GM18511 (cell line): ENCODE results near the gene ASPSCR1.
"Not testable (repeated sequence)": the region's sequence is repeated elsewhere in the genome, so short reads cannot be mapped to it uniquely, and the experiment has no call there.

Source experiments
- ATAC-seq: cut with Tn5 transposase; IDR thresholded peaks from one replicate; pipeline ENCODE4 v1.9.1; 2021; ENCODE audit warnings: mild to moderate bottlenecking, moderate library complexity; ENCODE audit not compliant: unreplicated experiment

Gene ASPSCR1

GRCh38 chr17:81940538-81941483 lies 36.6 kb upstream of the ASPSCR1 start:
- no peak for ATAC-seq

GRCh38 chr17:81941484-81942166 lies 35.8 kb upstream of the ASPSCR1 start:
- no peak for ATAC-seq

GRCh38 chr17:81942167-81942553 lies 35.3 kb upstream of the ASPSCR1 start:
- ATAC-seq: no peak

- no peak for ATAC-seq
These were observed 32.6 kb upstream of the ASPSCR1 start for GRCh38 chr17:81944858-81945257.

- no peak for ATAC-seq
These were observed 30.2 kb upstream of the ASPSCR1 start, which contains the start of gene MYADML2 for GRCh38 chr17:81947189-81947588. MYADML2 (minus strand) TSS chr17:81947233; CDS start chr17:81941741, 5,492 bp downstream.

- ATAC-seq: no peak
These were observed 28.6 kb upstream of the ASPSCR1 start for GRCh38 chr17:81948635-81949378.

GRCh38 chr17:81950501-81950900 lies 26.9 kb upstream of the ASPSCR1 start:
- no peak for ATAC-seq

GRCh38 chr17:81951785-81952684 lies 25.4 kb upstream of the ASPSCR1 start:
- no peak for ATAC-seq

GRCh38 chr17:81952792-81953228 lies 24.6 kb upstream of the ASPSCR1 start:
- no peak for ATAC-seq

GRCh38 chr17:81953443-81953842 lies 24.0 kb upstream of the ASPSCR1 start:
- ATAC-seq: not testable (repeated sequence)

GRCh38 chr17:81954131-81955057 lies 23.0 kb upstream of the ASPSCR1 start:
- no peak for ATAC-seq

- no peak for ATAC-seq
These were observed 22.3 kb upstream of the ASPSCR1 start for GRCh38 chr17:81955058-81955681.

GRCh38 chr17:81955756-81956544 lies 21.5 kb upstream of the ASPSCR1 start:
- ATAC-seq: no peak

- ATAC-seq: no peak
These were observed 20.5 kb upstream of the ASPSCR1 start for GRCh38 chr17:81956607-81957589.

- no peak for ATAC-seq
These were observed 19.6 kb upstream of the ASPSCR1 start for GRCh38 chr17:81957691-81958432.
